HG03280 (cell line): ENCODE measurements around the gene APOL4.
A peak's percentile ranks its signal among the peaks of the same experiment; 100 is the strongest.
"Not testable (repeated sequence)": the region's sequence is repeated elsewhere in the genome, so short reads cannot be mapped to it uniquely, and the experiment has no call there.

Source experiments
- ATAC-seq: cut with Tn5 transposase; IDR thresholded peaks from one replicate; pipeline ENCODE4 v1.9.1; 2021; ENCODE audit warnings: mild to moderate bottlenecking, moderate library complexity; ENCODE audit not compliant: unreplicated experiment

The APOL4 gene

GRCh38 chr22:36185828-36186624, 15.6 kb downstream of the APOL4 start:
- ATAC-seq, result no peak

- ATAC-seq, result no peak
These were observed 17.1 kb downstream of the APOL4 start for GRCh38 chr22:36184433-36185025.

GRCh38 chr22:36183446-36183845, 18.2 kb downstream of the APOL4 start:
- ATAC-seq, result no peak

- no peak for ATAC-seq
These were observed 18.8 kb downstream of the APOL4 start for GRCh38 chr22:36182857-36183256.

GRCh38 chr22:36182056-36182455, 19.6 kb downstream of the APOL4 start:
- ATAC-seq, result no peak

- no peak for ATAC-seq
These were observed 20.7 kb downstream of the APOL4 start for GRCh38 chr22:36180928-36181327.

- peak; percentile 52 for ATAC-seq
These were observed 21.4 kb downstream of the APOL4 start for GRCh38 chr22:36180038-36180880.

- ATAC-seq, result no peak
These were observed 24.4 kb downstream of the APOL4 start for GRCh38 chr22:36177160-36177559.

- ATAC-seq, result no peak
These were observed 25.7 kb downstream of the APOL4 start for GRCh38 chr22:36175892-36176291.

GRCh38 chr22:36171941-36172340, 29.7 kb downstream of the APOL4 start:
- ATAC-seq, result no peak

- no peak for ATAC-seq
These were observed 34.9 kb downstream of the APOL4 start for GRCh38 chr22:36166518-36167220.

- ATAC-seq, result no peak
These were observed 35.5 kb downstream of the APOL4 start for GRCh38 chr22:36166086-36166485.

GRCh38 chr22:36165141-36165540, 36.5 kb downstream of the APOL4 start:
- ATAC-seq, result no peak

GRCh38 chr22:36164621-36165020, 37.0 kb downstream of the APOL4 start:
- ATAC-seq, result no peak

- no peak for ATAC-seq
These were observed 38.1 kb downstream of the APOL4 start for GRCh38 chr22:36163497-36163896.

- no peak for ATAC-seq
These were observed 39.2 kb downstream of the APOL4 start for GRCh38 chr22:36162127-36163034.

GRCh38 chr22:36161793-36162126, 39.8 kb downstream of the APOL4 start:
- not testable (repeated sequence) for ATAC-seq

GRCh38 chr22:36160499-36160942, 41.1 kb downstream of the APOL4 start, which contains the start of gene APOL3:
Gene APOL3, minus strand, starts transcription at chr22:36160755. Its CDS starts 11,700 bp downstream, at chr22:36149055.
- no peak for ATAC-seq

GRCh38 chr22:36156515-36157419, 44.8 kb downstream of the APOL4 start:
- ATAC-seq, result no peak
